ENCODE results near the gene PLXNB1. TPM values are rescaled to one million over a fixed set of nuclear protein-coding genes. Genes with fewer than 3 reads are reported as not detected.

The PLXNB1 gene
- total and polyA plus RNA-seq, 4 donors = 36.0 to 123 (median 86.1) TPM

DNA sequence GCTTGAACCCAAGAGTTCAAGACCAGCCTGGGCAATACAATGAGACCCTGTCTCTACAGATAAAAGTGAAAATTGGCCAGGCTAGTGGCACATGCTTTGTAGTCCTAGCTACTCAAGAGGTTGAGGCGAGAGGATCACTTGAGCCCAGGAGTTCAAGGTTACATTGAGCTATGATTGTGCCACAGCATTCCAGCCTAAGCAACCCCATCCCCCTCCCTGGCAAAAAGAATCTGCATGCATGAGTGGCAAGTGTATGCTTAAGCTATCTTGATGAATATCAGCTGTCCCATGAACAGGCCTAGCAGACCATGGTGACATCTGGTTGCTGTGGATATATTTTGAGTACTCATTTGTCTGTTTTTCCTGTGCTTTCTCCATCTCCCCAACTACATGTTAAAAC is 21.4 kb upstream of the PLXNB1 start:
- ATAC-seq (ENCODE audit: insufficient read depth, low FRiP score) (no peak), DNase-seq (no peak)
- H3K4me1 ChIP-seq (ENCODE audit: control insufficient read depth in 5 of 5, insufficient read depth in 5 of 5, low read length in 5 of 5) = peaks cover 0 to 10% (median 4%) of the 10 kb centered on the region in 5 donors
- TF ChIP-seq CTCF (IDR thresholded peaks at IDR 0.05; ENCODE audit: control extremely low read depth, extremely low read depth) = no peak
- H3K27ac ChIP-seq (ENCODE audit: low read depth in 1 of 2, low read length in 1 of 2) = no peak overlapping the region
- H3K9me3 ChIP-seq (ENCODE audit: control insufficient read depth in 4 of 4, insufficient read depth in 3 of 4, low read length in 3 of 4) = no peaks in the 10 kb centered on the region
- 71 to 95% methylated on average over 1 of the region's 1 CpG for WGBS, 2 donors
- H3K36me3 ChIP-seq (ENCODE audit: control insufficient read depth in 4 of 4, insufficient read depth in 4 of 4, low read length in 4 of 4) = peaks cover 10 to 29% (median 15%) of the 10 kb centered on the region in 4 donors
- no peak overlapping the region for H3K9ac ChIP-seq (ENCODE audit: insufficient read depth in 1 of 2, low read length in 2 of 2)
- H3K4me3 ChIP-seq = no peak overlapping the region
- H3K27me3 ChIP-seq (ENCODE audit: control insufficient read depth in 3 of 3, insufficient read depth in 3 of 3, low read length in 2 of 3) = no peaks in the 10 kb centered on the region

- Histone ChIP-seq H3K4me3 (peak within 1 kb of the TSS; percentile 80), H3K36me3 (ENCODE audit: control insufficient read depth in 4 of 4, insufficient read depth in 4 of 4, low read length in 4 of 4) (peaks cover 0 to 15% (median 8%) of the 10 kb centered on the region in 4 donors), H3K9ac (ENCODE audit: insufficient read depth in 1 of 2, low read length in 2 of 2) (peak within 1 kb of the TSS; percentile 67 to 75), H3K9me3 (ENCODE audit: control insufficient read depth in 4 of 4, insufficient read depth in 3 of 4, low read length in 3 of 4) (no peaks in the 10 kb centered on the region), H3K27ac (ENCODE audit: low read depth in 1 of 2, low read length in 1 of 2) (peak within 1 kb of the TSS; percentile 91 to 97), H3K4me1 (ENCODE audit: control insufficient read depth in 5 of 5, insufficient read depth in 5 of 5, low read length in 5 of 5) (peaks cover 0 to 21% (median 5%) of the 10 kb centered on the region in 5 donors), H3K27me3 (ENCODE audit: control insufficient read depth in 3 of 3, insufficient read depth in 3 of 3, low read length in 2 of 3) (no peaks in the 10 kb centered on the region)
- ATAC-seq (ENCODE audit: insufficient read depth, low FRiP score) (peak; percentile 99), DNase-seq (peak; percentile 90 to 92 (median 91))
- WGBS, 2 donors = 0% methylated on average over 83 to 91 of the region's 91 CpGs
- TF ChIP-seq CTCF (IDR thresholded peaks at IDR 0.05; ENCODE audit: control extremely low read depth, extremely low read depth) = no peak
These were observed 16.7 kb upstream of the PLXNB1 start, which contains the start of gene ATRIP for GRCh38 chr3:48446425-48447193. TSS of gene ATRIP (plus strand) at chr3:48446737. CDS start at chr3:48446846, 109 bp downstream.

GRCh38 chr3:48446043-48446424 is 16.1 kb upstream of the PLXNB1 start:
- peaks cover 0 to 13% (median 7%) of the 10 kb centered on the region in 4 donors for H3K36me3 ChIP-seq (ENCODE audit: control insufficient read depth in 4 of 4, insufficient read depth in 4 of 4, low read length in 4 of 4)
- no peak for TF ChIP-seq CTCF (IDR thresholded peaks at IDR 0.05; ENCODE audit: control extremely low read depth, extremely low read depth)
- no peaks in the 10 kb centered on the region for H3K9me3 ChIP-seq (ENCODE audit: control insufficient read depth in 4 of 4, insufficient read depth in 3 of 4, low read length in 3 of 4)
- no peak for DNase-seq
- WGBS, 2 donors = 14 to 16% methylated on average over 6 of the region's 6 CpGs
- no peaks in the 10 kb centered on the region for H3K27me3 ChIP-seq (ENCODE audit: control insufficient read depth in 3 of 3, insufficient read depth in 3 of 3, low read length in 2 of 3)
- H3K27ac ChIP-seq (ENCODE audit: low read depth in 1 of 2, low read length in 1 of 2) = peak overlapping the region; percentile 91 to 97
- H3K4me3 ChIP-seq = peak overlapping the region; percentile 80
- H3K4me1 ChIP-seq (ENCODE audit: control insufficient read depth in 5 of 5, insufficient read depth in 5 of 5, low read length in 5 of 5) = peaks cover 0 to 25% (median 5%) of the 10 kb centered on the region in 5 donors
- no peak for ATAC-seq (ENCODE audit: insufficient read depth, low FRiP score)
- H3K9ac ChIP-seq (ENCODE audit: insufficient read depth in 1 of 2, low read length in 2 of 2) = peak overlapping the region; percentile 56 to 75
